ENCODE results near the gene IQCH. TPM values are rescaled to one million over a fixed set of nuclear protein-coding genes. Genes with fewer than 3 reads are reported as not detected.

Gene IQCH
- total RNA-seq, 1 experiment from 2014 or later = 1.1 TPM

- Mint-ChIP-seq H3K36me3 (ENCODE audit: insufficient read depth in 1 of 3, low read depth in 3 of 3) (peaks cover 0 to 23% (median 11%) of the 10 kb centered on the region in 3 experiments; a peak in 5 of 7 replicates), H3K4me1 (peaks cover 21 to 22% of the 10 kb centered on the region in 2 experiments), H3K4me3 (no peak overlapping the region), H3K9me3 (no peaks in the 10 kb centered on the region), H3K27ac (no peak overlapping the region), H3K27me3 (ENCODE audit: low read depth) (no peaks in the 10 kb centered on the region)
- WGBS (ENCODE audit: extremely low coverage, insufficient read length, low lambda C conversion rate) = no CpG with 5 or more reads among the region's 3 CpGs
- Histone ChIP-seq H3K56ac (ENCODE audit: insufficient read length, low read depth, low read length) (no peak overlapping the region), H4K91ac (ENCODE audit: insufficient read length, low read depth, low read length) (no peak overlapping the region), H3K27ac (ENCODE audit: insufficient read length, low read depth, low read length) (no peak overlapping the region), H3T11ph (ENCODE audit: low read length) (no peak overlapping the region), H3K14ac (ENCODE audit: insufficient read depth, low read length) (no peak overlapping the region), H3K27me3 (ENCODE audit: insufficient read depth, low read length) (no peaks in the 10 kb centered on the region; the same call in 1 of the 2 replicates), H4K8ac (replicated peaks; ENCODE audit: insufficient read length, low read depth, low read length) (no peak overlapping the region), H3K18ac (ENCODE audit: insufficient read length, low read depth, low read length) (no peak overlapping the region), H2BK5ac (ENCODE audit: insufficient read length, low read length) (no peak overlapping the region), H2BK12ac (ENCODE audit: insufficient read length, low read depth, low read length) (no peak overlapping the region), H3K79me1 (ENCODE audit: insufficient read depth, low read depth, low read length, poor library complexity, severe bottlenecking) (no peaks in the 10 kb centered on the region), H2BK20ac (ENCODE audit: low read depth, low read length, poor library complexity, severe bottlenecking) (no peak overlapping the region), H3K4me1 (ENCODE audit: insufficient read depth, low read length) (peaks cover 4% of the 10 kb centered on the region; the same call in 1 of the 2 replicates), H2AK5ac (ENCODE audit: insufficient read length, low read length) (no peak overlapping the region), H3K23me2 (ENCODE audit: insufficient read length, low read depth, low read length, poor library complexity, severe bottlenecking) (no peaks in the 10 kb centered on the region), H2BK120ac (ENCODE audit: low read depth, low read length, poor library complexity, severe bottlenecking) (no peak overlapping the region), H3K9ac (ENCODE audit: extremely low read depth, insufficient read length, low read length) (no peak overlapping the region), H3K4me2 (ENCODE audit: insufficient read depth, insufficient read length, low read length) (no peak overlapping the region), H3K4ac (ENCODE audit: low read depth, low read length) (no peak overlapping the region), H2BK15ac (ENCODE audit: low read depth, low read length) (no peak overlapping the region), H3K9me3 (ENCODE audit: control insufficient read depth, low read depth, low read length) (no peaks in the 10 kb centered on the region), H3K23ac (ENCODE audit: insufficient read length, low read depth, low read length) (no peak overlapping the region), H3K79me2 (ENCODE audit: insufficient read depth, low read length) (no peaks in the 10 kb centered on the region), H4K20me1 (ENCODE audit: control insufficient read depth, insufficient read depth, insufficient read length) (no peaks in the 10 kb centered on the region), H4K5ac (ENCODE audit: insufficient read length, low read depth, low read length) (no peak overlapping the region), H2AFZ (ENCODE audit: low read length) (no peak overlapping the region)
- no peak for DNase-seq
- TF ChIP-seq CTCF (conservative IDR thresholded peaks at IDR 0.05) = no peak
Measured at GRCh38 chr15:67549736-67550135, 295.1 kb downstream of the IQCH start.

All from H9 (cell line).